Testis (tissue), 3 donors: ENCODE data around the gene CCDC191. TPM values are rescaled to one million over a fixed set of nuclear protein-coding genes. Genes with fewer than 3 reads are reported as not detected.

ENCODE experiments used
- DNase-seq: peaks from one replicate; pipeline ENCODE4 v3.0.0-alpha.2; 2019
- H3K27ac ChIP-seq, 2 donors: fragments of 200-600 bp; sonication (generic); one replicate each; pipeline ENCODE4 v1.5.1; 2019
- H3K27me3 ChIP-seq: fragments of 200-600 bp; sonication (generic); one replicate; pipeline ENCODE4 v1.5.1; 2019
- H3K36me3 ChIP-seq: fragments of 200-600 bp; sonication (generic); one replicate; pipeline ENCODE4 v1.5.1; 2017; ENCODE audit warnings: low read depth; ENCODE audit errors: missing control alignments
- H3K4me1 ChIP-seq: fragments of 200-600 bp; sonication (generic); one replicate; pipeline ENCODE4 v1.5.1; 2019
- H3K4me3 ChIP-seq, 2 donors: fragments of 200-600 bp; sonication (generic); one replicate each; pipeline ENCODE4 v1.5.1; 2017 to 2019
- H3K9me3 ChIP-seq: fragments of 200-600 bp; sonication (generic); one replicate; pipeline ENCODE4 v1.5.1; 2017
- POLR2A ChIP-seq: fragments of 450-650 bp; IDR thresholded peaks from one replicate; pipeline ENCODE4 v1.6.1; 2017; ENCODE audit warnings: antibody characterized with exemption, mild to moderate bottlenecking, moderate library complexity
- WGBS, 2 donors: methylation state at CpG; one replicate each; pipeline ENCODE4 v1.1.5; 2018; 5-methylcytosine and 5-hydroxymethylcytosine counted together
- intact Hi-C: fragments of 100-400 bp; cut with DNase I; formaldehyde crosslinking; loops from one replicate; pipeline ENCODE4 v1.15.1; 2023; ENCODE audit warnings: low total_unique reads
- polyA plus RNA-seq: library from polyadenylated mRNA; stranded (reverse); fragments of 350-450 nt; fragmentation: Illumina TruSeq; extraction: RNeasy Lipid Tissue Mini Kit (QIAGEN cat#74804); gene quantifications from one replicate; pipeline ENCODE4 v1.2.3, GENCODE V29; 2014; ENCODE audit warnings: low read depth, low replicate concordance; ENCODE audit not compliant: insufficient read depth
- total RNA-seq, 2 donors: library from RNA; depleted of rRNA; stranded (reverse); fragments of >200 nt; gene quantifications; one replicate each; pipeline ENCODE4 v1.2.3, GENCODE V29; 2016
- TF ChIP-seq, protein P1 (sequence below), 3 experiments: fragments of 450-650 bp in 2 of 3; fragments of 200-600 bp in 1 of 3; sonication (generic) in 1 of 3; IDR thresholded peaks; one replicate each; pipeline ENCODE4 v1.5.1; 2016 to 2019; ENCODE audit warnings: antibody characterized with exemption in 3 of 3, mild to moderate bottlenecking in 2 of 3, moderate library complexity in 1 of 3

The CCDC191 gene
- total and polyA plus RNA-seq, 3 donors from 2014 or later = 13.9 to 22.5 (median 14.2) TPM

DNA sequence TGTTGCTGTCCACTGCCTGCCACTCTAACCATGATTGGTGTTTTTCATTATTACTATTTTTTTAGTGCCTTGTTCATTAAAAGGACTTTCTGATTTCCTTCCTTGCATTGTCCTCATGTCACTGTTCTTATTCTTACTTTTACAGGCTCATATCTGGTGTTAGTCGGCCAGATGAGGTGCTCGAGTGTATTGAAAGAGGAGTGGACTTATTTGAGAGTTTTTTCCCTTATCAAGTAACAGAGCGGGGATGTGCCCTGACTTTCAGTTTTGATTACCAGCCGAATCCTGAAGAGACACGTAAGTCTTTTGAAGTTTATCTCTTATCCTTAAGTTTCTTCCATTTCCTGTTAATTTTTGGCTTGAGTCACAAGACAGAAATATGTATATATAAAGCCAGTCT, 23.4 kb upstream of the CCDC191 start:
- no peak for DNase-seq
- H3K27me3 ChIP-seq = no peaks in the 10 kb centered on the region
- peak overlapping the region in 1 of 2 donors; percentile 1 for H3K27ac ChIP-seq
- no peaks in the 10 kb centered on the region for H3K36me3 ChIP-seq
- no peak overlapping the region for H3K4me3 ChIP-seq
- 52 to 72% methylated on average over 5 of the region's 5 CpGs for WGBS, 2 donors
- H3K9me3 ChIP-seq = no peaks in the 10 kb centered on the region
- intact Hi-C loops = no loop called here
- H3K4me1 ChIP-seq = no peaks in the 10 kb centered on the region
- TF ChIP-seq POLR2A = no peak
- TF ChIP-seq, protein P1, sequence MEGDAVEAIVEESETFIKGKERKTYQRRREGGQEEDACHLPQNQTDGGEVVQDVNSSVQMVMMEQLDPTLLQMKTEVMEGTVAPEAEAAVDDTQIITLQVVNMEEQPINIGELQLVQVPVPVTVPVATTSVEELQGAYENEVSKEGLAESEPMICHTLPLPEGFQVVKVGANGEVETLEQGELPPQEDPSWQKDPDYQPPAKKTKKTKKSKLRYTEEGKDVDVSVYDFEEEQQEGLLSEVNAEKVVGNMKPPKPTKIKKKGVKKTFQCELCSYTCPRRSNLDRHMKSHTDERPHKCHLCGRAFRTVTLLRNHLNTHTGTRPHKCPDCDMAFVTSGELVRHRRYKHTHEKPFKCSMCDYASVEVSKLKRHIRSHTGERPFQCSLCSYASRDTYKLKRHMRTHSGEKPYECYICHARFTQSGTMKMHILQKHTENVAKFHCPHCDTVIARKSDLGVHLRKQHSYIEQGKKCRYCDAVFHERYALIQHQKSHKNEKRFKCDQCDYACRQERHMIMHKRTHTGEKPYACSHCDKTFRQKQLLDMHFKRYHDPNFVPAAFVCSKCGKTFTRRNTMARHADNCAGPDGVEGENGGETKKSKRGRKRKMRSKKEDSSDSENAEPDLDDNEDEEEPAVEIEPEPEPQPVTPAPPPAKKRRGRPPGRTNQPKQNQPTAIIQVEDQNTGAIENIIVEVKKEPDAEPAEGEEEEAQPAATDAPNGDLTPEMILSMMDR (IDR thresholded peaks at IDR 0.05) = no peak

DNA sequence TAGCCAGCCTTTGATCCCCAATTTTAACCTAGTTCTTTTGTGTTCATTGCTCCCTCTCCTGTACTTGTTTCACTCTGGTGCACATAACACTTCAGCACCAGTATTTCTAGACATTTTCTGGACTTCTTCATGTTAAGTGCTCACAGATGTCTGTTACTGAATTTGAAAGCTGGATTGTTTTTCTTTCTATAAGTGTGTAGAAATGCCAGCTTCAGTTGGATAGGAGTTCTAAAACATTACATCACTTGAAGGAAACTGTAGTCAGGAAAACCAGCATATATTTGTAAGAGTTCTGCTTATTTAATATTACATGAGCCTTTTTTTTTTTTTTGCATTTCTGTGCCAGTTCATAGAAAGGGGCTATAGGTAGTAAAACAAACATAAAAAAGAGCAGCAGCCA, 21.8 kb upstream of the CCDC191 start:
- intact Hi-C loops = no loop called here

DNA sequence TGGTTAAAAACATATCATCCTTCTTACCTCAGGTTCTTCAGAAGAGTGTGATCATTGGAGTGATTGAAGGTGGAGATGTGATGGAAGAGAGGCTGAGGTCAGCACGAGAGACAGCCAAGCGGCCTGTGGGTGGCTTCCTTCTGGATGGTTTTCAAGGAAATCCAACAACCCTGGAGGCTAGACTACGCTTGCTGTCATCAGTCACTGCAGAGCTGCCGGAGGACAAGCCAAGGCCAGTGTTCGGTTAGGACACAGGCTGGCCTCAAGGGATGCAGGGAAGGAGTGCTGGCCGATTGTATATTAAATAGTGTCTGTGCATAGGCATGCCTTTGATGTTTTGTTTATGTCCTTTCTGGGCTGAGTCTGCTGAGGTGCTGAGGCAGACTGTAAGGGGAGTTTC, 20.4 kb upstream of the CCDC191 start:
- Histone ChIP-seq H3K27me3 (no peaks in the 10 kb centered on the region), H3K4me1 (no peaks in the 10 kb centered on the region), H3K36me3 (no peaks in the 10 kb centered on the region), H3K27ac (no peak overlapping the region), H3K4me3 (no peak overlapping the region), H3K9me3 (no peaks in the 10 kb centered on the region)
- intact Hi-C loops = no loop called here
- 83 to 91% methylated on average over 5 to 6 of the region's 6 CpGs for WGBS, 2 donors
- no peak for TF ChIP-seq POLR2A
- TF ChIP-seq, protein P1 (IDR thresholded peaks at IDR 0.05) = no peak
- no peak for DNase-seq

More for the DNA sequence above, 21.8 kb upstream of the CCDC191 start:
- Histone ChIP-seq H3K9me3 (no peaks in the 10 kb centered on the region), H3K27ac (no peak overlapping the region), H3K4me3 (no peak overlapping the region), H3K36me3 (no peaks in the 10 kb centered on the region), H3K4me1 (no peaks in the 10 kb centered on the region), H3K27me3 (no peaks in the 10 kb centered on the region)
- DNase-seq = no peak
- TF ChIP-seq POLR2A = no peak
- TF ChIP-seq, protein P1 (IDR thresholded peaks at IDR 0.05) = no peak

DNA sequence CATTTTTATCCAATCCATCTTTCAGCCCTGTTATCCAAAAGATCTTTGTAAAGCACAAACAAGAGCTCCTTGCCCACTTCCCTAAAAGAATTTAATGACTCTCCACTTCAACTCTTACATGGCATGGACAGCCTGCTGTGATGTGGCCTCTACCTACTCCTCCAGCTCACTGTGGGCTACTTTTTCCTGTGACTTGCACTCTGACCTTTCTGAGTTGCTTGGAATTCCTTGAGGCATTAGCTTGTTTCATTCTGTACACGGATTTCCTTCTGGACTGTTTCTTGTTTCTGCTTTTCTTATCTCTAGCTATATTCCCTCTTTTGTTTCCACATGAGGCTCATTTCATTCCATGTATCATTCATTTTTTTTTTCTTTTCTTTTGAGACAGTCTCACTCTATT, 15.5 kb upstream of the CCDC191 start:
- Histone ChIP-seq H3K4me1 (no peaks in the 10 kb centered on the region), H3K36me3 (no peaks in the 10 kb centered on the region), H3K4me3 (no peak overlapping the region), H3K27ac (no peak overlapping the region), H3K9me3 (no peaks in the 10 kb centered on the region), H3K27me3 (no peaks in the 10 kb centered on the region)
- WGBS, 2 donors = 33 to 43% methylated on average over 1 of the region's 1 CpG
- TF ChIP-seq, protein P1 (IDR thresholded peaks at IDR 0.05) = no peak
- TF ChIP-seq POLR2A = no peak
- DNase-seq = no peak
- intact Hi-C loops = no loop called here

DNA sequence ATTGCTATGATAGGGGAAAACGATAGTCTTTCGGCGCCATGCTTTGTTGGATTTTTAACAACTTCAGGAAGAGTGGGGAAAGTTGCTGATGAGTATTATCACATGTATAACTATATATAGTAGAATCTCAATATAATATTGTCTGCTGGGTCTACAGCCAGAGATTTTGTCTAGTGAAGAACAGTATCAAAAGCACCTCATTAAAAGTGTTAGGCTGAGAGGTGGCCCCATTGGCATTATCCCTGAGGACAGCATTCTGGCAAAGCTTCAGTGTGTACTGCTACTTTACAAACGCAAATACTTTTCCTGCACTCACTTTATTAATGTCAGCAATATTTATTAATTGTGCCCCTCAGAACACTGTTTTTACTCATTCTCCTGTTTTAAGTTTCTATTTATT, 12.0 kb upstream of the CCDC191 start:
- DNase-seq = no peak
- TF ChIP-seq POLR2A = no peak
- TF ChIP-seq, protein P1 (IDR thresholded peaks at IDR 0.05) = no peak
- Histone ChIP-seq H3K4me3 (no peak overlapping the region), H3K9me3 (no peaks in the 10 kb centered on the region), H3K27ac (no peak overlapping the region), H3K27me3 (no peaks in the 10 kb centered on the region), H3K4me1 (no peaks in the 10 kb centered on the region), H3K36me3 (no peaks in the 10 kb centered on the region)
- intact Hi-C loops = no loop called here
- WGBS, 2 donors = 96 to 98% methylated on average over 4 of the region's 4 CpGs
